PC-9 (cell line): ENCODE measurements around the gene BCL11B. TPM values are rescaled to one million over a fixed set of nuclear protein-coding genes. Genes with fewer than 3 reads are reported as not detected.

Experiments used
- BruUV-seq: library from RNA; stranded (reverse); fragments of 400-500 nt; replicated peaks from 2 replicates; lab custom pipeline; 2021; lab: Mats Ljungman, UMichigan
- CTCF ChIA-PET: fragments of 300-600 bp; sonication (Branson Sonifier 250); formaldehyde crosslinking; loops from one replicate; lab custom pipeline; 2022; ENCODE audit warnings: antibody characterized with exemption; lab: Charles Lee
- POLR2A ChIA-PET: fragments of 300-600 bp; sonication (Branson Sonifier 250); formaldehyde crosslinking; loops from one replicate; lab custom pipeline; 2022; ENCODE audit warnings: antibody characterized with exemption; ENCODE audit not compliant: unreplicated experiment; lab: Charles Lee
- DNase-seq, 2 experiments: peaks; one replicate each; pipeline versions ENCODE4 v3.0.0 to v3.0.0-alpha.2; 2015 to 2022; ENCODE audit warnings: mixed read lengths in 1 of 2
- H2AFZ ChIP-seq: fragments of 200-600 bp; sonication (generic); 2 replicates; pipeline ENCODE4 v1.8.1; 2017; ENCODE audit warnings: antibody characterized with exemption
- H3F3A ChIP-seq: fragments of 200-600 bp; sonication (generic); 2 replicates; pipeline ENCODE4 v1.8.1; 2017; ENCODE audit warnings: antibody characterized with exemption, mild to moderate bottlenecking, low read depth; ENCODE audit not compliant: insufficient read depth
- H3K27ac ChIP-seq: fragments of 200-600 bp; sonication (generic); 2 replicates; pipeline ENCODE4 v1.6.1; 2016; ENCODE audit warnings: mixed run types
- H3K27me3 ChIP-seq: fragments of 200-600 bp; sonication (generic); 2 replicates; pipeline ENCODE4 v1.6.1; 2016; ENCODE audit warnings: low read depth, mixed run types; ENCODE audit not compliant: insufficient read depth
- H3K36me3 ChIP-seq: fragments of 200-600 bp; sonication (generic); 2 replicates; pipeline ENCODE4 v1.6.1; 2016; ENCODE audit warnings: low read depth, mixed run types
- H3K4me1 ChIP-seq: fragments of 200-600 bp; sonication (generic); replicated peaks from 2 replicates; pipeline ENCODE4 v1.6.1; 2016; ENCODE audit warnings: mixed run types; ENCODE audit not compliant: insufficient read depth
- H3K4me2 ChIP-seq: fragments of 200-600 bp; sonication (generic); 2 replicates; pipeline ENCODE4 v1.6.1; 2017; ENCODE audit warnings: mixed run types
- H3K4me3 ChIP-seq: fragments of 200-600 bp; sonication (generic); 2 replicates; pipeline ENCODE4 v1.6.1; 2016; ENCODE audit warnings: mixed run types
- H3K79me2 ChIP-seq: fragments of 200-600 bp; sonication (generic); 2 replicates; pipeline ENCODE4 v1.6.1; 2017; ENCODE audit warnings: low read depth, mixed run types
- H3K9me2 ChIP-seq: fragments of 200-600 bp; sonication (generic); 2 replicates; pipeline ENCODE4 v1.8.1; 2017; ENCODE audit warnings: mild to moderate bottlenecking; ENCODE audit not compliant: insufficient read depth
- H3K9me3 ChIP-seq: fragments of 200-600 bp; sonication (generic); 2 replicates; pipeline ENCODE4 v1.8.1; 2016; ENCODE audit warnings: low read depth; ENCODE audit not compliant: insufficient read depth
- H4K20me1 ChIP-seq: fragments of 200-600 bp; sonication (generic); 2 replicates; pipeline ENCODE4 v1.8.1; 2017; ENCODE audit not compliant: insufficient read depth
- EZH2 ChIP-seq: fragments of 200-600 bp; sonication (generic); IDR thresholded peaks from 2 replicates; pipeline ENCODE4 v1.8.0; 2017; ENCODE audit warnings: antibody characterized with exemption, low read depth
- intact Hi-C: fragments of 100-400 bp; cut with micrococcal nuclease; formaldehyde crosslinking; loops from one replicate; pipeline ENCODE4 v1.10.0; 2022; ENCODE audit not compliant: unreplicated experiment
- total RNA-seq: library from RNA; stranded (reverse); gene quantifications from 2 replicates; pipeline ENCODE4 v1.2.3, GENCODE V29; 2021
- TF ChIP-seq, protein P1 (sequence below): fragments of 200-600 bp; sonication (generic); conservative IDR thresholded peaks from 2 replicates; pipeline ENCODE4 v1.6.1; 2017; ENCODE audit warnings: mixed run types, antibody characterized with exemption, mild to moderate bottlenecking, moderate library complexity

The BCL11B gene
- total RNA-seq, 1 experiment from 2014 or later = not detected

DNA sequence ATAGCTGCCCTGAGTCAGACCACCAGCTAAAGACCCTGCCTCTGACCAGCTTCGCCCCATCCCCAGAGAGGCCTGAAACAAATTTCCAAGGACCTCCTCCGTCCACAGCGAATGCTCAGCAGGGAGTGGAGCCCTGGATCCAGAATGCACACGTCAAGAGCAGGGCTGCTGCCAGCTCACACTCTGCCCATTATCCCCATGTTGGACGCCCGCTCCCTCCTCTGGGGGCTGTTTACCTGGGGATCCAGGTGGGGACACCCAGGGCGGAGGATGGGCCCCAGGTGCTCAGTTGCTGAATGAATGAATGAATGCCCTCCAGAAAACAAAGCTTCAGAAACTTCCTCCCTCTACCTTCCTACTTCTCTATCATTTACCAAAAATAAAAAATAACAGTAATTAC lies 18.1 kb downstream of the BCL11B start:
- no peak overlapping the region for H3K27ac ChIP-seq
- H3K9me3 ChIP-seq = no peaks in the 10 kb centered on the region
- H3K4me1 ChIP-seq = no peaks in the 10 kb centered on the region
- H3K36me3 ChIP-seq = no peaks in the 10 kb centered on the region
- ChIA-PET CTCF (no interaction called here), POLR2A (no interaction called here)
- no TSS peak for BruUV-seq
- H3K9me2 ChIP-seq = no peaks in the 10 kb centered on the region
- no peaks in the 10 kb centered on the region for H3F3A ChIP-seq
- H3K27me3 ChIP-seq = peaks cover 53% of the 10 kb centered on the region
- no peaks in the 10 kb centered on the region for H4K20me1 ChIP-seq
- no peaks in the 10 kb centered on the region for H3K79me2 ChIP-seq
- TF ChIP-seq, protein P1, sequence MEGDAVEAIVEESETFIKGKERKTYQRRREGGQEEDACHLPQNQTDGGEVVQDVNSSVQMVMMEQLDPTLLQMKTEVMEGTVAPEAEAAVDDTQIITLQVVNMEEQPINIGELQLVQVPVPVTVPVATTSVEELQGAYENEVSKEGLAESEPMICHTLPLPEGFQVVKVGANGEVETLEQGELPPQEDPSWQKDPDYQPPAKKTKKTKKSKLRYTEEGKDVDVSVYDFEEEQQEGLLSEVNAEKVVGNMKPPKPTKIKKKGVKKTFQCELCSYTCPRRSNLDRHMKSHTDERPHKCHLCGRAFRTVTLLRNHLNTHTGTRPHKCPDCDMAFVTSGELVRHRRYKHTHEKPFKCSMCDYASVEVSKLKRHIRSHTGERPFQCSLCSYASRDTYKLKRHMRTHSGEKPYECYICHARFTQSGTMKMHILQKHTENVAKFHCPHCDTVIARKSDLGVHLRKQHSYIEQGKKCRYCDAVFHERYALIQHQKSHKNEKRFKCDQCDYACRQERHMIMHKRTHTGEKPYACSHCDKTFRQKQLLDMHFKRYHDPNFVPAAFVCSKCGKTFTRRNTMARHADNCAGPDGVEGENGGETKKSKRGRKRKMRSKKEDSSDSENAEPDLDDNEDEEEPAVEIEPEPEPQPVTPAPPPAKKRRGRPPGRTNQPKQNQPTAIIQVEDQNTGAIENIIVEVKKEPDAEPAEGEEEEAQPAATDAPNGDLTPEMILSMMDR = no peak
- TF ChIP-seq EZH2 = no peak
- H3K4me2 ChIP-seq = no peak overlapping the region
- DNase-seq = no peak
- no peak overlapping the region for H3K4me3 ChIP-seq
- no peak overlapping the region for H2AFZ ChIP-seq
- intact Hi-C loops = no loop called here

DNA sequence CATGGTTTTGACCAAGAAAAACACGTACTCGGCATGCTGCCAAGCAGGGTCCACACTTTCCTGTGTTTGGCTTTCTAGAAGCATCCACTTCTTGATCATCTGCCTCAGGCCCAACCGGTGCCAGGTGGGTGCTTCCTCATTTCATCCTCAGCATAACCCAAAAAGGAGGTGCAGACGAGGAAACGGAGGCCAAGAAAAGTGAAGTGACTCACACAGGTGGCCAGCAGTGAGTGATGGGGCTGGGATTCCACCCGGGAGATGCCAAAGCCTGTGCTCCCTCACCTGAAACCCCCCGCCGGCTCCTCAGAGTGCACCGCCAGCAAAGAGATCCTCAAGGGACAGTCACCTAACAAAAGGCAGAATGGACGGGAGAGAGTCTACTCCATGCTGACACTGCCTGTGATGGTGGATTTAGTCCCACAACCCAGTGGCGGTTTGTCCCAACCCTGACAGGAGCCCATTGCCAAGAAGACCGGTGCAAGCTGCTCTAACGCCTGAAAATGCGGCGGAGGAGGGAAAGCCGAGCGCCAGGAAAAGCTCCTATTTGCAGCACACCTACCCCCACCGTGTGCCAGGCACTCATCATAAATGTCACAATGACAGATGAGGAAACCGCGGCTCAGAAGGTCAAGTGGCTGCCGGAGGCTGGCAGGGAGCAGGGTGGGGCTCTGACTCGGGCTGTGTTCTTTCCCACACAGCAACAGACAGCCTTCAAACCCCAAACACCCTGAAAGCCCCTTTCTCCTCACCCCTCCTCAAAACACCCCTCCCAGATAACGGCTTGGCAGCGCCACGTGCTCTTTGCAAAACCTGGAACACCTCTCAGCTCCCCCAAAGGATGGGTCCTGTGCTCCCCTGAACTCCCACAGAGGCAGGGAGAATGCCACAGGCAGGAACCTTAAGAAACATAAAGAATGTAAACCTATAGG lies 18.8 kb downstream of the BCL11B start:
- no peaks in the 10 kb centered on the region for H3K4me1 ChIP-seq
- H3K9me3 ChIP-seq = no peaks in the 10 kb centered on the region
- H4K20me1 ChIP-seq = no peaks in the 10 kb centered on the region
- no peak overlapping the region for H3K4me2 ChIP-seq
- H3K79me2 ChIP-seq = no peaks in the 10 kb centered on the region
- POLR2A ChIA-PET = no interaction called here
- CTCF ChIA-PET = no interaction called here
- H2AFZ ChIP-seq = no peak overlapping the region
- H3K9me2 ChIP-seq = no peaks in the 10 kb centered on the region
- DNase-seq = no peak
- H3K36me3 ChIP-seq = no peaks in the 10 kb centered on the region
- no peaks in the 10 kb centered on the region for H3F3A ChIP-seq
- TF ChIP-seq EZH2 = no peak
- TF ChIP-seq, protein P1 = no peak
- intact Hi-C loops = no loop called here
- H3K27ac ChIP-seq = no peak overlapping the region
- peaks cover 46% of the 10 kb centered on the region for H3K27me3 ChIP-seq
- H3K4me3 ChIP-seq = no peak overlapping the region
- no TSS peak for BruUV-seq

DNA sequence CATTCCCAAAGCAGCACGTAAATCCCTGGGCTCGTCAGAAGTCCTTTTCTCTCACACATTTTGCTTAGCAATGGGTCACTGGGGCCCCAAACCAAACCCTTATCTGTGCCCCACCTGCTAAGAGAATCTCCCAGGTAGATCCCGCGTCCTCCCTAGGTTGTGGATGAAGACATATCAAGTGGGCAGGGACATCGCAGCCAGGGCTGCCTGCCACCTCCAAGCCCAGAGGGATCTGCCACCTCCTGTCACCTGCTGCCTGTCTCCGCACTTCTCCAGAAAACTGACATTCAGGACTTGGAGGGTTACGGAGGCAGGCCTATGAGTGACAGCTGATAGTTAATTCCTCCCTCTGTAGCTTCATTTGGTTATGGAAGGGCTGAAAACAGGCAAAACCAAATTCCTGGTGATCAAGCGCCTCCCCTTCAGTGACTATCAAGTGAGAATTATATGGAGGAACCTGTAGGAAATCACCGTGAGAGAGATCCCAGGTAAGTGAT lies 19.5 kb downstream of the BCL11B start:
- H3K27ac ChIP-seq = no peak overlapping the region
- no peak overlapping the region for H2AFZ ChIP-seq
- H3K79me2 ChIP-seq = no peaks in the 10 kb centered on the region
- intact Hi-C loops = no loop called here
- DNase-seq = no peak
- BruUV-seq = no TSS peak
- no peaks in the 10 kb centered on the region for H3K36me3 ChIP-seq
- H3F3A ChIP-seq = no peaks in the 10 kb centered on the region
- no peaks in the 10 kb centered on the region for H3K4me1 ChIP-seq
- ChIA-PET CTCF (no interaction called here), POLR2A (no interaction called here)
- no peaks in the 10 kb centered on the region for H3K9me2 ChIP-seq
- no peaks in the 10 kb centered on the region for H3K9me3 ChIP-seq
- H3K27me3 ChIP-seq = peaks cover 43% of the 10 kb centered on the region
- no peaks in the 10 kb centered on the region for H4K20me1 ChIP-seq
- H3K4me3 ChIP-seq = no peak overlapping the region
- no peak for TF ChIP-seq EZH2
- TF ChIP-seq, protein P1 = no peak
- H3K4me2 ChIP-seq = no peak overlapping the region
